IPS DF 6.9 (cell line): ENCODE results near the gene RNF121.

Source experiments
- DNase-seq: peaks from one replicate; pipeline ENCODE4 v3.0.0-alpha.2; 2013; ENCODE audit warnings: low read depth, low spot score
- H3K27ac ChIP-seq: one replicate; pipeline ENCODE4 v1.5.1; 2013; ENCODE audit warnings: low read length, control low read depth
- H3K27me3 ChIP-seq: 2 replicates; pipeline ENCODE4 v1.6.1; 2013; ENCODE audit warnings: mild to moderate bottlenecking, low read length; ENCODE audit not compliant: control insufficient read depth, insufficient read depth
- H3K36me3 ChIP-seq: 2 replicates; pipeline ENCODE4 v1.6.1; 2013; ENCODE audit warnings: low read length; ENCODE audit not compliant: control insufficient read depth, insufficient read depth
- H3K4me1 ChIP-seq: 2 replicates; pipeline ENCODE4 v1.6.1; 2013; ENCODE audit warnings: low read length; ENCODE audit not compliant: control insufficient read depth, insufficient read depth
- H3K4me3 ChIP-seq: 2 replicates; pipeline ENCODE4 v1.5.1; 2013; ENCODE audit warnings: mild to moderate bottlenecking, low read length
- H3K9me3 ChIP-seq: 2 replicates; pipeline ENCODE4 v1.6.1; 2013; ENCODE audit warnings: low read length, inconsistent platforms; ENCODE audit not compliant: control insufficient read depth, insufficient read depth
- WGBS: extraction: QIAGEN DNeasy Blood & Tissue Kit; methylation state at CpG from one replicate; pipeline ENCODE4 v1.1.7; 2013; ENCODE audit warnings: mixed read lengths, missing lambda C conversion rate; ENCODE audit not compliant: insufficient read length, insufficient coverage; 5-methylcytosine and 5-hydroxymethylcytosine counted together

Gene RNF121

GRCh38 chr11:71998649-71999310 is 69.9 kb downstream of the RNF121 start, which contains the start of gene IL18BP:
IL18BP (plus strand) TSS chr11:71998909; CDS start chr11:71999985, 1,076 bp downstream.
- Histone ChIP-seq H3K4me3 (no peak within 1 kb of the TSS), H3K27ac (no peak within 1 kb of the TSS), H3K27me3 (no peaks in the 10 kb centered on the region), H3K9me3 (no peaks in the 10 kb centered on the region), H3K4me1 (no peaks in the 10 kb centered on the region), H3K36me3 (peaks cover 10% of the 10 kb centered on the region)
- DNase-seq = no peak
- no CpG with 5 or more reads among the region's 11 CpGs for WGBS

DNA sequence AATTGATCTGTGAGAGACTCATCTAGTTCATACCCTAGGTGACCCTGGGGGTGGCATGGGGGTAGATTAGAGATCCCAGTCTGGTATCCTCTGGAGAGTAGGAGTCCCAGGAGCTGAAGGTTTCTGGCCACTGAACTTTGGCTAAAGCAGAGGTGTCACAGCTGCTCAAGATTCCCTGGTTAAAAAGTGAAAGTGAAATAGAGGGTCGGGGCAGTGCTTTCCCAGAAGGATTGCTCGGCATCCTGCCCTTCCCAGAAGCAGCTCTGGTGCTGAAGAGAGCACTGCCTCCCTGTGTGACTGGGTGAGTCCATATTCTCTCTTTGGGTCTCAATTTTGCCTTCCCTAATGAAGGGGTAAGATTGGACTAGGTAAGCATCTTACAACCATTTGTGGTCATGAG is 70.5 kb downstream of the RNF121 start:
- H3K4me1 ChIP-seq = no peaks in the 10 kb centered on the region
- H3K9me3 ChIP-seq = no peaks in the 10 kb centered on the region
- no peak overlapping the region for H3K4me3 ChIP-seq
- no peak for DNase-seq
- no peaks in the 10 kb centered on the region for H3K27me3 ChIP-seq
- no peak overlapping the region for H3K27ac ChIP-seq
- WGBS = no CpG with 5 or more reads among the region's 2 CpGs
- peaks cover 15% of the 10 kb centered on the region for H3K36me3 ChIP-seq

GRCh38 chr11:71999798-72000197 is 71.0 kb downstream of the RNF121 start:
- no CpG with 5 or more reads among the region's 8 CpGs for WGBS
- no peaks in the 10 kb centered on the region for H3K4me1 ChIP-seq
- no peak overlapping the region for H3K4me3 ChIP-seq
- no peak overlapping the region for H3K27ac ChIP-seq
- H3K27me3 ChIP-seq = no peaks in the 10 kb centered on the region
- no peak for DNase-seq
- no peaks in the 10 kb centered on the region for H3K9me3 ChIP-seq
- H3K36me3 ChIP-seq = peaks cover 19% of the 10 kb centered on the region

- H3K27ac ChIP-seq = no peak overlapping the region
- H3K4me1 ChIP-seq = no peaks in the 10 kb centered on the region
- H3K4me3 ChIP-seq = no peak overlapping the region
- H3K27me3 ChIP-seq = no peaks in the 10 kb centered on the region
- H3K36me3 ChIP-seq = peaks cover 24% of the 10 kb centered on the region
- no peaks in the 10 kb centered on the region for H3K9me3 ChIP-seq
- WGBS = no CpG with 5 or more reads among the region's 10 CpGs
- no peak for DNase-seq
Observed at GRCh38 chr11:72000202-72000867, 71.5 kb downstream of the RNF121 start.

DNA sequence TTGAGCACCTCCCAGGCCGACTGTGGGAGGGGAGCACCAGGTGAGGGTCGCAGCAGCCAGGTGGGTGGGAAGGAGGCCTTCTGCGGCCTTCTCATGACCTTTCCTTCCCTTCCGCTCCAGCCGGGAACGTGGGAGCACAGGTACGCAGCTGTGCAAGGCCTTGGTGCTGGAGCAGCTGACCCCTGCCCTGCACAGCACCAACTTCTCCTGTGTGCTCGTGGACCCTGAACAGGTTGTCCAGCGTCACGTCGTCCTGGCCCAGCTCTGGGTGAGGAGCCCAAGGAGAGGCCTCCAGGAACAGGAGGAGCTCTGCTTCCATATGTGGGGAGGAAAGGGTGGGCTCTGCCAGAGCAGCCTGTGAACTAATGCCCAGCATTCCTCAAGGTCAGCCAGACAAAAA is 72.4 kb downstream of the RNF121 start:
- WGBS = no CpG with 5 or more reads among the region's 11 CpGs
- H3K27ac ChIP-seq = no peak overlapping the region
- H3K4me1 ChIP-seq = no peaks in the 10 kb centered on the region
- H3K36me3 ChIP-seq = peaks cover 29% of the 10 kb centered on the region
- H3K9me3 ChIP-seq = no peaks in the 10 kb centered on the region
- no peaks in the 10 kb centered on the region for H3K27me3 ChIP-seq
- no peak for DNase-seq
- no peak overlapping the region for H3K4me3 ChIP-seq

DNA sequence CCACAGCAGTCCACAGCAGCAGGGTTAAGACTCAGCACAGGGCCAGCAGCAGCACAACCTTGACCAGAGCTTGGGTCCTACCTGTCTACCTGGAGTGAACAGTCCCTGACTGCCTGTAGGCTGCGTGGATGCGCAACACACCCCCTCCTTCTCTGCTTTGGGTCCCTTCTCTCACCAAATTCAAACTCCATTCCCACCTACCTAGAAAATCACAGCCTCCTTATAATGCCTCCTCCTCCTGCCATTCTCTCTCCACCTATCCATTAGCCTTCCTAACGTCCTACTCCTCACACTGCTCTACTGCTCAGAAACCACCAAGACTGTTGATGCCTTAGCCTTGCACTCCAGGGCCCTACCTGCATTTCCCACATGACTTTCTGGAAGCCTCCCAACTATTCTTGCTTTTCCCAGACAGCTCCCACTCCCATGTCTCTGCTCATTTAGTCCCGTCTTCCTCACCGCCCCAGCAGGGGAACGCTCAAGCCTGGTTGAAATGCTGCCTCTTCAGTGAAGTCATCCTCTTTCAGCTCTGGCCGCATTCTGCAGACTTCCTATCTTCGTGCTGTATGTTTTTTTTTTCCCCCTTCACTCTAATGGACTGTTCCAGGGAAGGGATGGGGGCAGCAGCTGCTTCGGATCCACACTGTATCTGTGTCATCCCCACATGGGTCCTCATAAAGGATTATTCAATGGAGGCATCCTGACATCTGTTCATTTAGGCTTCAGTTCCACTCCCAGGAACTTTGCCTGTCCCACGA is 73.2 kb downstream of the RNF121 start:
- DNase-seq = no peak
- peaks cover 36% of the 10 kb centered on the region for H3K36me3 ChIP-seq

DNA sequence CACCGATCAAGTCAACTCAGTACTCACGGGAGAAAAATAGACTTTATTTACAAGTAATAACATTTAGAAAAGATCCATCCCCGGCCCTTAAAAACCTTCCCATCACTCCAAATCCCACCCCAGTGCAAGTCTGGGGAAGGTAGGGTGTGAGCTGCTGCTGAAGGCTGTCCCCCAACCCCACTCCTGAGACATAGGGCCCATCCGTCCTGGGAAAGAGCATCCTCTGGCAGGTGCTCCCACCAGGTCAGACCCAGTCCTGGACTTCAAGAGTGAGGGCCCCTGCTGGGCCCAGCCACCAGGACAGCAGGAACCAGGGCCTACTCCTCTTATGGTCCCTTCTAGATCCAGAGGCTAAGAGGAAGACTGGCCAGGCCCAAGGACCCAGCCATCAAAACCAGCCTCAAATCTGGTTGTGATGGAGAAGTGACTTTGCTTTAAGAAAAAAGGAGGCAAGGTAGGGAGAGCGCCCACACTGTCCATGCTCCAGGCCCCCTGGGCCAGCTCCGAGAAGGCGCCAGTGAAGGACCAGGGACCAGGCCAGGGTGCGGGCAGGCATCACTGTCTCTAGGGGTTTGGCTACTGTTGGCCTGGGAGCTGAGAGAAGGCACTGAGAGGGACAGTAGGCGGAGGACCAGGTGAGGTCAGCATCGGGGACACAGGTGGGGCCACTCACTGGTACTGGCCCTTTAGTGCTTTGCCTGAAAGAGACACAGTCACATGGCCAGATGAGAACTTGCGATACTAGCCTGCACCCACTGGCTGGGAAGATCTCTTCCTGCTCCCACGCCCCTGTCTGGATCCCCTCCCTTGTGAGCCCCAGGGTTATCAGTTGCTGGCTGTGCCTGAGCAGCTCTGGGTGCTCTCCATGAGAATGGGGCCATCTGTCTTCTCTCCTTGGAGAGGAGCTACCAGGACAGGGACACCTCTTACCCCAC is 74.3 kb downstream of the RNF121 start:
- no peak for DNase-seq
- Histone ChIP-seq H3K4me1 (no peaks in the 10 kb centered on the region), H3K9me3 (no peaks in the 10 kb centered on the region), H3K27ac (no peak overlapping the region), H3K27me3 (no peaks in the 10 kb centered on the region), H3K36me3 (peaks cover 40% of the 10 kb centered on the region), H3K4me3 (no peak overlapping the region)
- WGBS = no CpG with 5 or more reads among the region's 12 CpGs

More for the DNA sequence above, 73.2 kb downstream of the RNF121 start:
- Histone ChIP-seq H3K27me3 (no peaks in the 10 kb centered on the region), H3K9me3 (no peaks in the 10 kb centered on the region), H3K4me3 (no peak overlapping the region), H3K4me1 (no peaks in the 10 kb centered on the region), H3K27ac (no peak overlapping the region)
- WGBS = no CpG with 5 or more reads among the region's 10 CpGs

DNA sequence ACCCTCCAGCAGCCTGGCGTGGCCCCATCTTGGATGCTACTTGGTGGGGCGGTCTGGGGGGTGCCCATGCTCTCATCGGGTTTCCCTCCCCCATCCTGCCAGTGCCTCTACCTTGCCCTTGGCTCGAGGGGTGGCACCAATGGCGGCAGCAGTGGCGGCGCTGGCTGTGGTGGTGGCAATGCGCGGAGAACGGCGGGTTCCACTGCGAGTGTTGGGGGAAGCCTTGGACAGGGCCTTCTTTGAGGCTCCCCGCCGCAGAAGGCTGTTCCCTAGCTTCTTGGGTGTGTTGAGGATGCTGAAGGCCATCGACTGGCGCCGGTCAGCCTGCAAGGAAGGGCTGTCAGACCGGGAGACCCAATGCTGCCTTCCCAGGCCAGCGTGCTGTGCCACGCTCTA is 74.9 kb downstream of the RNF121 start:
- DNase-seq = no peak
- H3K4me3 ChIP-seq = no peak overlapping the region
- H3K9me3 ChIP-seq = no peaks in the 10 kb centered on the region
- no peaks in the 10 kb centered on the region for H3K27me3 ChIP-seq
- peaks cover 44% of the 10 kb centered on the region for H3K36me3 ChIP-seq
- no peak overlapping the region for H3K27ac ChIP-seq
- H3K4me1 ChIP-seq = no peaks in the 10 kb centered on the region
- no CpG with 5 or more reads among the region's 20 CpGs for WGBS

DNA sequence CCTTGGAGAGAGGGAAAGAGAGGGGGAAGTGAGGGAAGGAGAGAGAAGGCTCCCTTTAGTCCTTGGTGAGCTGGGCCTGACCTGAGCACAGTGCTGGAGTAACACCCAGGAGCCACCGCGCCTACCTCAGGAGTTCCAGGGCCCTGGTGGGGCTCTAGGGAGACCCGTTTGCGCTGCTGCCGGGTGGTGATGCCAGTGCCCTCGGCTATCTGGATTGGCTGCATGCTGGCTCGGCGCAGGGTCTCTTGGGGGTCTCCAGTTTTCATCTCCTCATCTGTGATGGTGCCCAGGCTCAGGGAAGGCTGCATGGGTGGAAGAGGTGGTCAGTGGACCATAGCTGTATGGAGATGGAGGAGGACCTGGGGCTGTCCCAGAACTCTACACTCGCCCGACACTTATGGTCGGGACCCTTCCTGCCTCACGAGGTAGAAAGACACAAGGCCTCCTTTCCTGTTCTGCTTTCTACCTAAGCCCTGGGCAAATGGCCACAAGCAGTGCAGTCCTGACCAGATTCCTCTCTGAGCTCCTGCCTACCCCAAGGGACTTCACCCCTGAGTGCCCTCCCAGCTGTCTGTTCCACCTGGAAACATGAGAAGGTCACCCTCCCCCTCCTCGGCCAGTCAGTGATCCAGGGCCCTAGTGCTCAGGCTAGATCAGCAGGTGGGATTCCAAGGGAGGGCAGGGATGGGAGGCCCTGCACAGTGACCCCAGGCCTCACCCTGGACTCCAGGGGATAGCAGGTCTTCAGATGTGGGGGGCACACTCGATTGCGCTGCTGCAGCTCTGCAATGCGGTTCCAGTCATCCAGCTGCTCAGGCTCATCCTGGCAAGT is 75.9 kb downstream of the RNF121 start:
- DNase-seq = no peak
- Histone ChIP-seq H3K4me1 (no peaks in the 10 kb centered on the region), H3K4me3 (no peak overlapping the region), H3K27me3 (no peaks in the 10 kb centered on the region), H3K36me3 (peaks cover 45% of the 10 kb centered on the region), H3K27ac (no peak overlapping the region), H3K9me3 (no peaks in the 10 kb centered on the region)
- WGBS = no CpG with 5 or more reads among the region's 16 CpGs
